K562 treated with DMSO at 1 percent for 48 hours (cell line): ENCODE measurements around the gene AK9. TPM values are rescaled to one million over a fixed set of nuclear protein-coding genes. Genes with fewer than 3 reads are reported as not detected.

ENCODE experiments used
- total RNA-seq: library from RNA; unstranded; fragments of 300-600 nt; gene quantifications from 2 replicates; pipeline ENCODE4 v1.2.3, GENCODE V29; 2022; ENCODE audit warnings: low replicate concordance; ENCODE audit errors: extremely low read depth

The AK9 gene
- not detected in 2 replicates for total RNA-seq

GRCh38 chr6:109690737-109691621 is at the start of gene AK9, which contains the start of gene FIG4:
Gene AK9, minus strand, starts transcription at chr6:109691202. Its CDS starts 15,457 bp downstream, at chr6:109675745.
Gene FIG4, plus strand, starts transcription at chr6:109691296. Its CDS starts 140 bp downstream, at chr6:109691436.

GRCh38 chr6:109482905-109483734 is 207.9 kb downstream of the AK9 start, which contains the start of gene ZBTB24:
Gene ZBTB24, minus strand, starts transcription at chr6:109483219. Its CDS starts 1,193 bp downstream, at chr6:109482026.

GRCh38 chr6:109455437-109456110 is 235.4 kb downstream of the AK9 start, which contains the start of gene MICAL1:
Gene MICAL1, minus strand, starts transcription at chr6:109455772. Its CDS starts 1,576 bp downstream, at chr6:109454196.

Other genes starting within 250 kb of the AK9 start
- not detected in 2 replicates for gene MICAL1, start 235.4 kb downstream of the AK9 start, total RNA-seq
- not detected in 2 replicates for gene ZBTB24, start 208.0 kb downstream of the AK9 start, total RNA-seq
- gene FIG4, start 94 bp upstream of the AK9 start, total RNA-seq, result not detected in 2 replicates